CD8-positive, alpha-beta memory T cell (primary cell): Measurements from ENCODE around the gene STING1. TPM values are rescaled to one million over a fixed set of nuclear protein-coding genes. Genes with fewer than 3 reads are reported as not detected.
A peak's percentile ranks its signal among the peaks of the same experiment; 100 is the strongest.
"Not testable (repeated sequence)": the region's sequence is repeated elsewhere in the genome, so short reads cannot be mapped to it uniquely, and the experiment has no call there.

Experiments used
- CTCF ChIA-PET: fragments of 350-600 bp; sonication (Branson Sonifier 250); formaldehyde crosslinking; loops from one replicate; lab custom pipeline; 2021; ENCODE audit warnings: antibody characterized with exemption; lab: Charles Lee
- POLR2A ChIA-PET: fragments of 350-600 bp; sonication (Branson Sonifier 250); formaldehyde crosslinking; loops from one replicate; lab custom pipeline; 2021; ENCODE audit warnings: antibody characterized with exemption; lab: Charles Lee
- DNase-seq, 5 donors: peaks; one replicate each; pipeline versions ENCODE4 v3.0.0 to v3.0.0-alpha.2; 2020 to 2022; ENCODE audit warnings: mixed read lengths in 1 of 5
- H3K27ac ChIP-seq: one replicate; pipeline ENCODE4 v1.7.0; 2013; ENCODE audit warnings: low read depth, mild to moderate bottlenecking, low read length, moderate library complexity
- H3K27me3 ChIP-seq: 2 replicates; pipeline ENCODE4 v1.7.0; 2013; ENCODE audit warnings: low read length, mild to moderate bottlenecking; ENCODE audit not compliant: insufficient read depth, poor library complexity, severe bottlenecking
- H3K36me3 ChIP-seq: 2 replicates; pipeline ENCODE4 v1.7.0; 2013; ENCODE audit warnings: mild to moderate bottlenecking, low read length, moderate library complexity; ENCODE audit not compliant: insufficient read depth
- H3K4me1 ChIP-seq: 2 replicates; pipeline ENCODE4 v1.7.0; 2013; ENCODE audit warnings: mild to moderate bottlenecking, low read length, moderate library complexity; ENCODE audit not compliant: insufficient read depth
- H3K4me3 ChIP-seq: 2 replicates; pipeline ENCODE4 v1.7.0; 2013; ENCODE audit warnings: mild to moderate bottlenecking, low read length
- H3K9me3 ChIP-seq: 2 replicates; pipeline ENCODE4 v1.7.0; 2013; ENCODE audit warnings: mild to moderate bottlenecking, low read length
- H3K27ac Mint-ChIP-seq, 8 donors: one replicate each; pipeline ENCODE4 v1.8.0; 2020 to 2021; ENCODE audit warnings: mixed read lengths in 8 of 8, mild to moderate bottlenecking in 6 of 8, inconsistent platforms in 3 of 8, moderate library complexity in 3 of 8
- H3K27me3 Mint-ChIP-seq, 2 donors: one replicate each; pipeline ENCODE4 v1.8.0; 2020 to 2021; ENCODE audit warnings: mixed read lengths in 2 of 2, mild to moderate bottlenecking in 1 of 2, moderate library complexity in 1 of 2
- H3K36me3 Mint-ChIP-seq, 3 donors: one replicate each; pipeline ENCODE4 v1.8.0; 2020 to 2021; ENCODE audit warnings: mixed read lengths in 3 of 3, inconsistent platforms in 1 of 3, mild to moderate bottlenecking in 1 of 3
- H3K4me1 Mint-ChIP-seq, 3 donors: one replicate each; pipeline ENCODE4 v1.8.0; 2020 to 2021; ENCODE audit warnings: mixed read lengths in 3 of 3, inconsistent platforms in 1 of 3, mild to moderate bottlenecking in 1 of 3
- H3K4me3 Mint-ChIP-seq, 7 donors: one replicate each; pipeline ENCODE4 v1.8.0; 2020 to 2021; ENCODE audit warnings: mixed read lengths in 7 of 7, mild to moderate bottlenecking in 6 of 7, moderate library complexity in 4 of 7, inconsistent platforms in 2 of 7
- H3K9me3 Mint-ChIP-seq, 5 donors: one replicate each; pipeline ENCODE4 v1.8.0; 2020 to 2022; ENCODE audit warnings: mixed read lengths in 5 of 5, mild to moderate bottlenecking in 3 of 5, moderate library complexity in 2 of 5, inconsistent platforms in 1 of 5
- polyA plus RNA-seq: library from polyadenylated mRNA; unstranded; fragments of 300-500 nt; fragmentation: Illumina TruSeq; gene quantifications from one replicate; pipeline ENCODE4 v1.2.3, GENCODE V29; 2021
- total RNA-seq, 2 experiments: library from RNA; stranded (reverse); gene quantifications; one replicate each; pipeline ENCODE4 v1.2.3, GENCODE V29; 2021

The STING1 gene
- total and polyA plus RNA-seq, 3 experiments from 2014 or later = 107 to 116 (median 109) TPM

- H3K27me3 ChIP-seq, H3K9me3 ChIP-seq, H3K27me3 Mint-ChIP-seq, H3K36me3 Mint-ChIP-seq, H3K9me3 Mint-ChIP-seq, H3K4me3 Mint-ChIP-seq, H3K4me1 ChIP-seq, POLR2A ChIA-PET, H3K36me3 ChIP-seq, H3K4me1 Mint-ChIP-seq, H3K4me3 ChIP-seq, H3K27ac Mint-ChIP-seq, H3K27ac ChIP-seq, DNase-seq: not testable (repeated sequence)
- CTCF ChIA-PET = interaction anchor here (1.1 kb wide), 1 partner anchor 11 kb away, joined by 3 read pairs; no protein-coding TSS in a partner anchor
Measured at GRCh38 chr5:139525586-139526308, 43.2 kb upstream of the STING1 start.

- Histone ChIP-seq H3K4me1 (no peaks in the 10 kb centered on the region), H3K27ac (no peak overlapping the region), H3K27me3 (no peaks in the 10 kb centered on the region), H3K4me3 (no peak overlapping the region), H3K9me3 (no peaks in the 10 kb centered on the region), H3K36me3 (no peaks in the 10 kb centered on the region)
- Mint-ChIP-seq H3K4me1 (no peaks in the 10 kb centered on the region), H3K36me3 (no peaks in the 10 kb centered on the region), H3K4me3 (no peak overlapping the region), H3K27me3 (no peaks in the 10 kb centered on the region), H3K27ac (no peak overlapping the region), H3K9me3 (no peaks in the 10 kb centered on the region)
- ChIA-PET CTCF (interaction anchor here (1.1 kb wide), 1 partner anchor 10 kb away, joined by 3 read pairs; no protein-coding TSS in a partner anchor), POLR2A (no interaction called here)
- DNase-seq = no peak
Measured at GRCh38 chr5:139524940-139525585, 42.5 kb upstream of the STING1 start.

DNA sequence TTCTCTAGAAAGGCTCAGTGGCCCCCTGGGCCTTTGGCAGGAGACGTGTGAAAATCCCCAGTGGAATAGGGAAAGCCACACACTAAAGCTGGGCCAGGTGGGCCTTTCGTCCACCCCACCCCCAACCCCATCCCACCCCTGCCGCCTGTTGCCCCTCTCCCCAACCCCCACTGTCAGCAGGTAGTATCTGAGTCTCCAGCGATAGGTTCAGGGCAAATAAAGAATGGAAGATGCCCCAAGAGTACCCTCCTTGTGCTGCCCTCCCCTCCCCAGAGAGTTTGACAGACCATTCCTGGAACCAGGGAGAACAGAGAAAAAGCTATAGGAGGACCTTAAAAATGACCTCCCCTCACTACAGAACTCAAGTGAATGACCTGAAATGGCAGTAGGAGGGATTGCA is 41.9 kb upstream of the STING1 start:
- Histone ChIP-seq H3K27ac (no peak overlapping the region), H3K36me3 (no peaks in the 10 kb centered on the region)
- POLR2A ChIA-PET = no interaction called here

GRCh38 chr5:139523635-139524445 is 41.3 kb upstream of the STING1 start:
- H3K4me1 Mint-ChIP-seq = peaks cover 2% of the 10 kb centered on the region in 3 donors
- no peak for DNase-seq
- H3K9me3 ChIP-seq = no peaks in the 10 kb centered on the region
- CTCF ChIA-PET = interaction anchor here (13.1 kb wide), 1 partner anchor 106 kb away, joined by 414 read pairs; no protein-coding TSS in a partner anchor
- H3K27ac ChIP-seq = no peak overlapping the region
- H3K4me3 Mint-ChIP-seq = peak overlapping the region in 1 of 7 donors; percentile 30
- POLR2A ChIA-PET = no interaction called here
- no peaks in the 10 kb centered on the region for H3K27me3 ChIP-seq
- no peak overlapping the region for H3K27ac Mint-ChIP-seq
- H3K4me3 ChIP-seq = no peak overlapping the region
- H3K4me1 ChIP-seq = no peaks in the 10 kb centered on the region
- H3K36me3 Mint-ChIP-seq = peaks cover 0 to 1% (median 0%) of the 10 kb centered on the region in 3 donors
- no peaks in the 10 kb centered on the region for H3K9me3 Mint-ChIP-seq
- H3K27me3 Mint-ChIP-seq = peaks cover 2 to 4% of the 10 kb centered on the region in 2 donors
- no peaks in the 10 kb centered on the region for H3K36me3 ChIP-seq

More for the DNA sequence above, 41.9 kb upstream of the STING1 start:
- H3K4me1 ChIP-seq = no peaks in the 10 kb centered on the region
- CTCF ChIA-PET = interaction anchor here (1.1 kb wide), 1 partner anchor 9 kb away, joined by 3 read pairs; no protein-coding TSS in a partner anchor
- H3K9me3 Mint-ChIP-seq = no peaks in the 10 kb centered on the region
- H3K4me3 Mint-ChIP-seq = no peak overlapping the region
- no peak for DNase-seq
- H3K9me3 ChIP-seq = no peaks in the 10 kb centered on the region
- H3K27me3 Mint-ChIP-seq = peaks cover 0 to 2% of the 10 kb centered on the region in 2 donors
- H3K27ac Mint-ChIP-seq = no peak overlapping the region
- H3K36me3 Mint-ChIP-seq = no peaks in the 10 kb centered on the region
- H3K4me3 ChIP-seq = no peak overlapping the region
- no peaks in the 10 kb centered on the region for H3K27me3 ChIP-seq
- no peaks in the 10 kb centered on the region for H3K4me1 Mint-ChIP-seq

GRCh38 chr5:139517683-139518564 is 35.4 kb upstream of the STING1 start:
- DNase-seq = peak; percentile 82 to 92 (median 87)
- Histone ChIP-seq H3K4me3 (peak overlapping the region; percentile 96), H3K9me3 (no peaks in the 10 kb centered on the region), H3K36me3 (no peaks in the 10 kb centered on the region), H3K27ac (peak overlapping the region; percentile 86), H3K27me3 (no peaks in the 10 kb centered on the region), H3K4me1 (peaks cover 9% of the 10 kb centered on the region)
- peaks cover 0 to 2% (median 0%) of the 10 kb centered on the region in 3 donors for H3K36me3 Mint-ChIP-seq
- ChIA-PET CTCF (interaction anchor here (0.6 to 13.1 kb wide), 26 partner anchors 10 to 248 kb away, joined by 3 to 414 read pairs (median 4); partner anchors contain the start of genes MZB1, PAIP2, SMIM33 and SPATA24), POLR2A (interaction anchor here (0.6 to 1.5 kb wide), 4 partner anchors 43 to 224 kb away, joined by 3 to 6 read pairs (median 3); partner anchors contain the start of genes DNAJC18 and UBE2D2)
- H3K4me3 Mint-ChIP-seq = peak overlapping the region; percentile 80 to 98 (median 88)
- H3K27ac Mint-ChIP-seq = peak overlapping the region; percentile 89 to 98 (median 94)
- H3K27me3 Mint-ChIP-seq = peaks cover 4 to 6% of the 10 kb centered on the region in 2 donors
- peaks cover 20 to 23% (median 22%) of the 10 kb centered on the region in 3 donors for H3K4me1 Mint-ChIP-seq
- H3K9me3 Mint-ChIP-seq = no peaks in the 10 kb centered on the region

GRCh38 chr5:139514486-139514856 is 31.9 kb upstream of the STING1 start:
- ChIA-PET CTCF (interaction anchor here (0.7 to 13.1 kb wide), 17 partner anchors 11 to 251 kb away, joined by 3 to 414 read pairs (median 5); partner anchors contain the start of genes DNAJC18 and STING1), POLR2A (interaction anchor here (0.6 kb wide), 1 partner anchor 178 kb away, joined by 5 read pairs; no protein-coding TSS in a partner anchor)
- H3K4me1 Mint-ChIP-seq = peaks cover 47 to 51% (median 49%) of the 10 kb centered on the region in 3 donors
- no peak for DNase-seq
- peaks cover 0 to 2% (median 0%) of the 10 kb centered on the region in 3 donors for H3K36me3 Mint-ChIP-seq
- peaks cover 36% of the 10 kb centered on the region for H3K4me1 ChIP-seq
- H3K4me3 Mint-ChIP-seq = no peak overlapping the region
- H3K36me3 ChIP-seq = no peaks in the 10 kb centered on the region
- peaks cover 2 to 6% of the 10 kb centered on the region in 2 donors for H3K27me3 Mint-ChIP-seq
- no peaks in the 10 kb centered on the region for H3K9me3 Mint-ChIP-seq
- H3K4me3 ChIP-seq = no peak overlapping the region
- H3K9me3 ChIP-seq = no peaks in the 10 kb centered on the region
- no peaks in the 10 kb centered on the region for H3K27me3 ChIP-seq
- peak overlapping the region in 1 of 8 donors; percentile 69 for H3K27ac Mint-ChIP-seq
- no peak overlapping the region for H3K27ac ChIP-seq
